GM18907 (cell line): ENCODE results near the gene SLC35E1.
"Not testable (repeated sequence)": the region's sequence is repeated elsewhere in the genome, so short reads cannot be mapped to it uniquely, and the experiment has no call there.

ENCODE experiments used
- ATAC-seq: cut with Tn5 transposase; IDR thresholded peaks from one replicate; pipeline ENCODE4 v1.9.1; 2021; ENCODE audit warnings: mild to moderate bottlenecking, moderate library complexity; ENCODE audit not compliant: unreplicated experiment

The SLC35E1 gene

DNA sequence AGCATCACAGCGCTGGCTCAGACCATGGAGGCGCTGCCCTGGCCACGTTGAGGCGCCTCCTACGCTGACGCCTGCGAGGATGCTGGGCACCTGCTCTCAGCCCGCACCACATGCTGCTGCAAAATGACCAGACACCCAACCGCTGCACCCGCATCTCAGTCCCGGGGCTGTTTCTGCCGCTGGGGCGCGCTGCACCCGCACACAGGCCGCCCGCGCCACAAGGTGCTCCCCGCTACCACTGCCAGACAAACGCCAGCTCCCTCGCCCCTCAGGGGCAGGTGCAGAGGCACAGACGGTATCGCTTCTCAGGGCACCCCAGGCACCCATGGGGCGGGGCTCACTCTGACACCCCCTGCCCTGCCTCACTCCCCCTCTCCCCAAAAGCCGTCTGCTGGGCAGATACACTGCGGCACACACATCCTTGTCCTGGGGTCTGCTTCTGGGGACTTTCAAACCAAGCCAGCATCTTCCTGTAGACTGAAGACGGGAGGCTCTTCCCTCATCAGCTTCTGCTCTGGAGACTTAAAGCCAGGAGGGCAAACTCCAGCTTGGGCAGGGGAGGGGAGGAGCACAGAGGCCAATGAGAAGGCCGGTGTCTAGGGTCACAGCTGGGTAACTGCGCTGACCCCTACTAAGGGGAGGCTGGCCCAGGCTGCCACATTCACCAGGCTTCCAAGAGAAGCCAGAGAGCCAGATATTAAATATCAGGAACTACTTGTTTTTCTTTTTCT lies 46.3 kb downstream of the SLC35E1 start:
- ATAC-seq = no peak

GRCh38 chr19:16524991-16525734 lies 47.1 kb downstream of the SLC35E1 start:
- no peak for ATAC-seq

DNA sequence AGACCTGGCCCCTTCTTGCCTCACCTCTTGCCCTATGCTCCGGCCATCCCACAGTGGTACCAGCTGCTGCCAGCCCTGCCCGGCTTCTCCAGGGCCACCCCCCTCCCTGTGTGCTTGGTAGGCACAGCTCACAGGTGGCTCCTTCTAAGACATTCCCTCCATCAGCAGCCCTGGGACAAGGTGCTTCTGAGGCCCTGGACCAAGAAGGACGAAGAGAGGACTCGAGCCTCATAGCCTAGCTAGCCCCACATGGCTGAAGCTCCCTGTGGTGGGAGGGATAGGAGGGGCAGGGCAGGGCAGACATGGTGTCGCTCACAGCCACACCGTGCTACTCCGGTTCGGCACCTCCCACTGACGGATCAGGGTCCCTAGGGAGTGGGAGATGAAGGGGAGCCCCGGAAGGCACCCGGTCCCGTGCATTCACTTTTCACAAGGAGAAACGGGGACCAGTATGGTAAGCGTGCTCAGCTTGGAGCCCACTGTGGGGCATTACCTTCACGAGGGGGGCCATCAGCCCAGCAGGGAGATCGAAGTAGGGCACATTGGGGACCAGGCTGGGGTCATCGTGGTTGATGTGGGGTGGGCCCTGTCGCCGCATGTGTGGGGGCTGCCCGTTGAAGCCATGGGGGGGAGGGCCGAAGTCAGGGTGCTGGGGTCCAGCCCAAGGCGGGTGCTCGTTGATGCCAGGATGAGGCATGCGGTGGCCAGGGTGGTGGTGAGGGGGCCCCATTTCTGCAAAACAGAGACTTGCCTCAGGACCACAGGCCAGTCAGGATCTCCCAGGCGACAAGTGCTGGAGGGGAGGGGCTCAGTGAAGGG lies 49.4 kb downstream of the SLC35E1 start:
- ATAC-seq = no peak

DNA sequence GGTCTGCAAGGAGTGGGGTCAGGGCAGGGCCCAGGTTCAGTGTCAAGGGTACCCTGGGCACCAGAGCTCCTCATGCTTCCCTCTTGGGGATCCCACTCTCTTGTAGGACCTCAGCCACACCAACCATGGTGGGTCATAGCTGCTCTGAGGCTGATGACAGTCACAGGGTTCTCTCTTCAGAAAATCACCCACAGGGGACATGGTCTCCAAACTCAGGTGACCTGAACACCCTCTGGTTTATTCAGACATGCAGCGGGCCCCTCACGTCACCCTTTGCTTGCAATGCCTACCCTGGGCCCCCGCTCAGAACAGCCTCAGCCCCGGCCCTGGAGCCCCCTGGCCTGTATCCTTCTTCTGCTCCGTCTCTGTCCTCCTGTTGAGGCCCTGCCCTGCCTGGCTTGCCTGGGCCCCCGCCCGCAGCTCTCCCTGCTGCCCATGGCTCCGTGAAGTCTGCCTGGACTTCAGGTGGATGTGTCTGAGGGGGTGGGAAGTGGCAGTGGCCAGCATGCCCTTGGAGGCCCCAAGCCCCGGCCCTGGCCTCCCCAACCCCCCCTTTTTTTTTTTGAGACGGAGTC lies 50.4 kb downstream of the SLC35E1 start:
- no peak for ATAC-seq

DNA sequence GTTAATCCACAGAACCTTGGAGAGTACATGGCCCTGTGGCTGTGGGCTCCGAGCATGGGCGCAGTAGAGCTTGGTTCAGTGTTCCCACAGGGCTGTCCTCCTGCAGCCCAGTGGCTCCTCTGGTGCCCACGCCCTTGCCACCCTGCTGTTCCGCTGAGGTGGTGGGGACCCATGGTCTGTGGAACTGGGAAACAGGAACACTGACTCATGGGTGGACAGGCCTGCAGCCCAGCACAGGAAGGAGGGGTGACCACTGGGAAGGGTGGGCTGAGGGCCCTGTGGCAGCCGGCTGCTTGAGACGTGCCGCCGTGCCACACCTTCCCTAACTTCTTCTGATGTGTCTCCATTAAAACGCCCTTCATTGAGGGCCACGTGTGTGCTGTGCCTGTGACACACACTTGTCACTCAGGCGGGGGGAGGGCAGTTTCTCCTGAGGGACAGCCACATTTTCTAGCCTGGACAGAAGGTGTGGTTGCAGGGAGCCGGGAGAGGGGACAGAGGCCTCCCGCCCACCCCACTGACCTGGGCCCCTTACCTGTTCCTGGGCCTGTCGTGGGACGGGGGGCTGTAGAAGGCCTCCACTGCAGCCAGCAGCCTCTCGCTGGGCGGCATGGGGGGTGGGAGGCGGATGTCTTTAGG lies 51.1 kb downstream of the SLC35E1 start:
- no peak for ATAC-seq

DNA sequence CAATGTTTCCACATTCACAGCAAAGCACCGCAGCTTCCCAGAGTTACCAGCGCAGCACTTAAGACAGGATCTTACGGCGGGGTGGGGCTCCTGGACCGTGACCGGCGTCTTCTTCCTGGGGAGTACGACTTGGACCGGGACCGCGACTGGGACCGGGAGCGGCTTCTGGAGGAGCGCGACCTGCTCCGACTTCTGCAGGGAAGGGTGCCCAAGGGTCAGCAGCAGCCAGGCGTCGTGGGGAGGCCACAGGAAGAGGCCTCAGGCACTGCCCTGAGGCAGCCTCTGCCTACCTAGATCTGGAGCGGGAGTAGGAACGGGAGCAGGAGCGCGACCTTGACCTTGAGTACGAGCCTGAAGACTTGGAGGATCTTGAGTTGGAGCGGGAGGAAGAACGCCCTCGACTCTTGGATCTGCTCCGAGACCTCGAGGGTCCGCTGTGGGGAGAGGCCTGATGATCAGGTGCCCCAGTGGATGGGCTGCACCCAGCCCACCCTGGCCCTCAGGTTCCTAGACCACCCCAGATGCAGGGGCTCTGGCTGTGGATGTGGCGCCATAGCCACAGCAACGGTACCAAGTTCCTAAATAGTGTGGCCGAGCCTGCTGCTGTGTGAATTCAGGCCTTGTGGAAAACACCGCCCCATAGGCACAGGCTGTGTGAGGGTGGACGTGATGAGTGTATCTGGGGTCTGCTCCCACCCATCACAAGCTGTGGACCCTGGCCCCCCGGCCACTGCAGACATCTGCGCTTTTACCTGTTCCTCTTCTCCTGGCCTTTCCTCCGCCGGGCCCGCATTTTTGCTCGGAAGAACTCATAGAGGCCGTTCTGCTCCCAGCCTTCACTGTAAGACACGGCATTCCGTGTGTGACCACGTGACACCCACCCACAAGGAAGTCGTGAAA lies 51.9 kb downstream of the SLC35E1 start:
- no peak for ATAC-seq

DNA sequence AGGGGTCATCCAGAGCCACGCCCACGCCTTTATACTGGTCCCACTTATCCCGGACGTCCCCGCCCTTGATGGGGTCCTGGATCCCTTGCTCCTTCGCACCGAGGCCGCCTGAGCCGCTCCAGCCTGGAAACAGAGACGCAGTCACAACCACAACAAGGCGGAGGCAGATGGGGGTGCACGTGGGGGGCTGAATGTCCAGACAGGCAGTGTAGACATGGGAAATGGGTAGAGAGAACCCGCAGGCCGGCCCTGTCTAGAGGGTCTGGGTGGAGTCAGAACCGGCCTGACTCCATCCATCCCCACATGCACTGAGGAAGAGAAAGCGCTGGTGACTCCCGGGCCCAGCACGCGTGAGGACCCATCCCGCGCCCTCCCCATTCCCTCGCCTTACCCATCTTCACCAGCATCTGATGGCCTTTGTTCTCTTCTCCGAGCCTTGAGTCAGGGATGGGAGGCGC lies 53.0 kb downstream of the SLC35E1 start:
- ATAC-seq = no peak

DNA sequence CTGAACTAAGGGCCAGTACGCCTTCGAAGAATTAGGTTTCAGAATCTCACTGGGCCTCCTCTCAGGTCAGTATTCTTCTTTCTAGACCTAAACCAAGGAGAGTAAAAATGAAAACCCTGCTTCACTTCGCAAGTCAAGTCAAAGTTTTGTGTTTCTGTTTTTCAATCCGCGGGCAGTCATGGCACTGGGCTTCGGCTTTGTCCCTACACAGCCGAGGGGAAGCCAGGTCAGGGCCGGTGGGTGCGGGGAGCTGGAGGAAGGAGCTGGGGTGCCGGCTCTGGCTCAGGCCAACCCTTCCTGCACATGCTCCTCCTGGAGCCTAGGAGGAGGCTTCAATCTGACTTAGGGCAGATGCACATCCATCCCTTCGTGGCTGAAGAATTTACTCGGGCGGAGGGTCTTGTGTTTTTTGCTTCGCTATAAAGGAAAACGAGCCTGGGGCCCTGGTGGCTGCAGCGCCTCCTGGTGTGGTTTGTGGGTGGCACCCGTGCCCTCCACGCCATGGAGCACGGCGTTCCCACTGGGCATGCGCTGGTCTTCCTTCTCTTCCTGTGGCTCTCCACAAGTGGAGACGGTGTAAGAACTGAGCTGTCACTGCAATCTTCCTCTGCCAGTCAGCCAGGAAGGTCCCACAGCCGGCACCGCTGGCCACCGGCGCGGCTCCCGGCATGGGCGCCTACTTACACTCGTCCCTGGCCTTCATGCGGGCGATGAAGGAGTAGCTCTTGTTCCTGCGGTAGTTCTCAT lies 53.6 kb downstream of the SLC35E1 start:
- no peak for ATAC-seq

DNA sequence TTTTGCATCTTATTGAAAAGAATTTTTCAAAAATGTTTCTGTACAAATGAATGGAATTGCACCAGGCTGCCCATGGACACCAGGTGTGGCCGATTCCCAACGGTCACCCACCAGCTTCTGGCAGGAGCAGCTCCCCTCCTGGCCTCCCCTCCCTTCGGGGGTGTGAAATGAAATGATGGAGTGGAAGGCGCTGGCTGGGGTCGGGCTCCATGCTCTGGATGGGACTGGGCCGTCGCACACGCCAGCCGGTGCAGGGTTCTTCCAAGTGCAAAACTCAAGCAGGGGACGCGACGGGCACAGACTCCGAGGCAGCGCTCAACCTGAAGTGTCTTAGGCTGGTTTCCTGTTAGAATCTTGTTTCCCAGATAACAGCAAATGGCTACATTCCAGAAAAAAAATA lies 54.2 kb downstream of the SLC35E1 start:
- no peak for ATAC-seq

DNA sequence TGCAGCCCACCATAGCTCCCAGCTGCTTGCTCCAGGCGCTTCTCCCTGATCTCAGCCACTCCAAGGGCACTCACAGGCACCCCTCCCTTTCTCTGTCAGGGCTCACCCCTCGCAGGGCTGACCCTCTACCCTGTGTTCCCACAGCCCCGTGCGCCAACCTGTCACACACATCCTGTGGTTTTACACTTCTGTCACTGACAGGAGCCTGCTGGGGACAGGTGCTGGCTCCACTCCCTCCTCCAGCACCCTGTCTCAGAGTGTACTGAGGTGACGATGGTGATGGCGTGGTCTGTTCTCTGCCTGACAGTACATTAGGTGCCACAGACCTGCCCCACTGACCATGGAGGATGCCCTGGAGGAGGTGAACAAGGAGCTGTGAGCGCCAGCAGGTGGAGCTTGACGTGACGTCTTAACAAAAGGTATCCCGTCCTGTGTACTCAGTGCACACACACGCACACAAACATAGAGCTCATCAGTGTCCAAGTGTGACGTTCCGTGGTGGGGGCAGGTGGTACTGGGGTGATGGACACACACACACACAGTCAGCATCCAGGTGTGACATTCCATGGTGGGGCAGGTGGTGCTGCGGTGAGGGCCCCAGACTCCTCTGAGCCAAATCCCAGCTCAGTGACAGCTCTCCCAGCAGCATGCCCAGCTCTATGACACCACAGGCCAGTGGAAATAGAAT lies 55.1 kb downstream of the SLC35E1 start:
- no peak for ATAC-seq

- no peak for ATAC-seq
Observed at GRCh38 chr19:16516381-16516780, 55.8 kb downstream of the SLC35E1 start.

- no peak for ATAC-seq
Observed at GRCh38 chr19:16514383-16515019, 57.7 kb downstream of the SLC35E1 start.

DNA sequence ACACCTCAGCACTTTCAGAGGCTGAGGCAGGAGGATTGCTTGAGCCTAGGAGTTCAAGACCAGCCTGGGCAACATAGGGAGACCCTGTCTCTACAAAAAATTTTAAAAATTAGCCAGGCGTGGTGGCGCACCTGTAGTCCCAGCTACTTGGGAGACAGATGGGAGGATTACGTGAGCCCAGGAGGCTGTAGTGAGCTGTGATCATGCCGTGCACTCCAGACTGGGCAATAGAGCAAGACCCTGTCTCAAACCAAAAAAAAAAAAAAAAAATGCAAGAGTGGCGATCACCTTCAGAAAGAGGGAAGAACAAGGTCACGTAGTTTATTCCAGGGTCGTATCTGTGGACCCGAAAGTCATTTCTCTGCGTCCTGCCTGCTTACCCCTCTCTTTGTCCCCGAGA lies 59.6 kb downstream of the SLC35E1 start:
- ATAC-seq = not testable (repeated sequence)

DNA sequence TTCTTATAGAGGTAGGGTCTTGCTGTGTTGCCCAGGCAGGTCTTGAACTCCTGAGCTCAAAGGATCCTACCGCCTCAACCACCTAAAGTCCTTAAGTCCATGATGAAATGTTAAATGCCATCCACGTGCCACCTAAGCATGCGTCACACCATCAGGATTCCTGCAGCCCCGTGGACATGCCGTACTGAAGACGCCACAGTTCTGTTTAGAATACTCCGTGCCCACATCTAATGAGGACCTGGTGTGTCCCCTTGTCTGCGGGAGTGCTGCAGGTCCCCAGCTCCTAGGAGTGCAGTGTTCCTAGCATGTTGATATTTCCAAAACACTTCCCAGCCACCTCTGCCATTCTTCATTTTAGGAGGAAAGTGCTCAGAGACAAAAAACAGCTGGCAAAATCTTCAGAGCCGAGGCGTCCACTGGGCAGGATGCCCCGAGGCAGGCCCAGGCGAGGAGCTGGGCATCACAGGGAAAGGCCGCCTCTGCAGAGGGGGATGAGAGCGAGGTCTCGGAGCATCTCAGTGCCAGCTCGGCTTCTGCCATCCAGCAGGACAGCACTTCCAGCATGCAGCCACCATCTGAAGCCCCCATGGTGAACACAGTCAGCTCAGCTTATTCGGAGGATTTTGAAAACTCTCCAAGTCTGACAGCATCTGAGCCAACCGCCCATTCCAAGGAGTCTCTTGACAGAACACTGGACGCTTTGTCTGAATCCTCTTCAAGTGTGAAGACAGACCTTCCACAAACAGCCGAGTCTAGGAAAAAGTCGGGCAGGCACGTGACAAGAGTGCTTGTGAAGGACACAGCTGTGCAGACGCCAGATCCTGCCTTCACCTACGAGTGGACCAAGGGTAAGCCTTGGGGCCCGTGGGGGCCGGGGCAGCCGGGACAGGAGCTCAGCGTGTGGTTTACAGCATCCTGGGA lies 62.8 kb downstream of the SLC35E1 start:
- ATAC-seq = no peak

- no peak for ATAC-seq
Observed at GRCh38 chr19:16508546-16508945, 63.7 kb downstream of the SLC35E1 start.

DNA sequence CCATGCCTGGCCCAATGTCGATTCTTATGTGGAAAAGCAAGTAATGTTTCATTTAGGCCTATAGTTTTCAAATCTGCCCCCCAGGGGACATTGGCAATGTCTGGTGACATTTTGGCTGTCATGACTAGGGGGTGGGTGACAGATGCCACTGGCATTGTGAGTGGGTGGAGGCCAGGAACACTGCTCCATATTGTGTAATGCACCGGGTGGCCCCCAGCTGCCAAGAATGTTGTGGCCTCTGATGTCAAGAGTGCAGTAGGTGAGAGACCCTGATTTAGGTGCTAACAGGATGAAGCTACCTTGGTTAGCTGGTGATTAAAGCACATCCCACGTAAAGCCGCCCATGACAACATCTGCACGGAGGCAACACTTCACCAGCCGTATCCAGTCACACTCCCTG lies 65.3 kb downstream of the SLC35E1 start:
- ATAC-seq = no peak

DNA sequence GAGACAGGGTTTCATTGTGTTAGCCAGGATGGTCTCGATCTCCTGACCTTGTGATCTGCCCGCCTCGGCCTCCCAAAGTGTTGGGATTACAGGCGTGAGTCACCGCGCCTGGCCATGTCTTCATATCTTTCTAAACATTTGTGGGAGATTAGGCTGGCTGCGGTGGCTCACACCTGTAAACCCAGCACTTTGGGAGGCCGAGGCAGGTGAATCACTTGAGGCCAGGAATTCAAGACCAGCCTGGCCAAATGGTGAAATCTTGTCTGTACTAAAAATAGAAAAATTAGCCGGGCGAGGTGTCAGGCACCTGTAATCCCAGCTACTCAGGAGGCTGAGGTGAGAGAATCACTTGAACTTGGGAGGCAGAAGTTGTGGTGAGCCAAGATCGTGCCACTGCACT lies 66.1 kb downstream of the SLC35E1 start:
- not testable (repeated sequence) for ATAC-seq
